ENCODE results near the gene TEX19. TPM values are rescaled to one million over a fixed set of nuclear protein-coding genes. Genes with fewer than 3 reads are reported as not detected.

The TEX19 gene
- total RNA-seq, 4 donors from 2014 or later, result not detected

GRCh38 chr17:82400830-82401229, 41.8 kb downstream of the TEX19 start:
- H3K9me3 ChIP-seq, result no peaks in the 10 kb centered on the region
- H3K27ac ChIP-seq, result no peak overlapping the region
- H3K27me3 ChIP-seq, result no peaks in the 10 kb centered on the region
- peaks cover 0 to 33% (median 7%) of the 10 kb centered on the region in 3 donors for H3K4me1 ChIP-seq
- ATAC-seq, result no peak
- TF ChIP-seq POLR2A (IDR thresholded peaks at IDR 0.05) (no peak), CTCF (IDR thresholded peaks at IDR 0.05) (no peak), POLR2AphosphoS5 (IDR thresholded peaks at IDR 0.05) (no peak), EP300 (IDR thresholded peaks at IDR 0.05) (no peak)
- 79 to 93% methylated on average over 11 of the region's 19 CpGs for WGBS, 2 donors (ENCODE audit: low coverage in 1 of 2)
- H3K36me3 ChIP-seq, result peaks cover 0 to 88% of the 10 kb centered on the region in 2 donors
- no peak overlapping the region for H3K4me3 ChIP-seq

GRCh38 chr17:82402865-82403264, 43.8 kb downstream of the TEX19 start:
- peaks cover 0 to 92% of the 10 kb centered on the region in 2 donors for H3K36me3 ChIP-seq
- H3K4me1 ChIP-seq, result peaks cover 0 to 21% (median 7%) of the 10 kb centered on the region in 3 donors
- 80 to 84% methylated on average over 1 to 7 of the region's 7 CpGs for WGBS, 2 donors (ENCODE audit: low coverage in 1 of 2)
- no peaks in the 10 kb centered on the region for H3K27me3 ChIP-seq
- no peaks in the 10 kb centered on the region for H3K9me3 ChIP-seq
- no peak overlapping the region for H3K27ac ChIP-seq
- no peak for TF ChIP-seq CTCF (IDR thresholded peaks at IDR 0.05)
- no peak for TF ChIP-seq POLR2AphosphoS5 (IDR thresholded peaks at IDR 0.05)
- TF ChIP-seq POLR2A (IDR thresholded peaks at IDR 0.05), result no peak
- no peak for TF ChIP-seq EP300 (IDR thresholded peaks at IDR 0.05)
- no peak overlapping the region for H3K4me3 ChIP-seq
- ATAC-seq, result no peak

GRCh38 chr17:82403662-82404660, 44.9 kb downstream of the TEX19 start:
- no peak for TF ChIP-seq POLR2AphosphoS5 (IDR thresholded peaks at IDR 0.05)
- no peak for TF ChIP-seq POLR2A (IDR thresholded peaks at IDR 0.05)
- TF ChIP-seq CTCF (IDR thresholded peaks at IDR 0.05), result no peak
- no peak for TF ChIP-seq EP300 (IDR thresholded peaks at IDR 0.05)
- no peak overlapping the region for H3K4me3 ChIP-seq
- H3K4me1 ChIP-seq, result peaks cover 0 to 13% (median 7%) of the 10 kb centered on the region in 3 donors
- no peak for ATAC-seq
- no peaks in the 10 kb centered on the region for H3K27me3 ChIP-seq
- H3K36me3 ChIP-seq, result peaks cover 0 to 92% of the 10 kb centered on the region in 2 donors
- H3K9me3 ChIP-seq, result no peaks in the 10 kb centered on the region
- no peak overlapping the region for H3K27ac ChIP-seq
- 91% methylated on average over 20 to 22 of the region's 67 CpGs for WGBS, 2 donors (ENCODE audit: low coverage in 1 of 2)

GRCh38 chr17:82405051-82405450, 46.0 kb downstream of the TEX19 start:
- no peaks in the 10 kb centered on the region for H3K27me3 ChIP-seq
- no peak for ATAC-seq
- H3K36me3 ChIP-seq, result peaks cover 0 to 93% of the 10 kb centered on the region in 2 donors
- WGBS, 2 donors (ENCODE audit: low coverage in 1 of 2), result 100% methylated on average over 1 of the region's 14 CpGs; no CpG with 5 or more reads in 1 of the 2 donors
- no peak overlapping the region for H3K4me3 ChIP-seq
- TF ChIP-seq POLR2AphosphoS5 (IDR thresholded peaks at IDR 0.05) (no peak), POLR2A (IDR thresholded peaks at IDR 0.05) (no peak), EP300 (IDR thresholded peaks at IDR 0.05) (no peak), CTCF (IDR thresholded peaks at IDR 0.05) (no peak)
- no peaks in the 10 kb centered on the region for H3K9me3 ChIP-seq
- H3K27ac ChIP-seq, result no peak overlapping the region
- peaks cover 0 to 3% (median 0%) of the 10 kb centered on the region in 3 donors for H3K4me1 ChIP-seq
